MM.1S (cell line): ENCODE results near the gene RGS6.

Experiments
- DNase-seq: peaks from one replicate; pipeline ENCODE4 v3.0.0-alpha.2; 2015
- H2AFZ ChIP-seq: fragments of 300-600 bp; sonication (generic); 2 replicates; pipeline ENCODE4 v1.6.0; 2016; ENCODE audit warnings: antibody characterized with exemption, low read length
- H3F3A ChIP-seq: fragments of 300-600 bp; sonication (generic); 2 replicates; pipeline ENCODE4 v1.6.1; 2016; ENCODE audit warnings: mild to moderate bottlenecking, antibody characterized with exemption, low read length, moderate library complexity, mixed read lengths; ENCODE audit not compliant: insufficient read depth
- H3K27ac ChIP-seq: fragments of 300-600 bp; sonication (generic); 2 replicates; pipeline ENCODE4 v1.5.1; 2016; ENCODE audit warnings: mild to moderate bottlenecking, low read length
- H3K27me3 ChIP-seq: fragments of 300-600 bp; sonication (generic); replicated peaks from 2 replicates; pipeline ENCODE4 v1.6.0; 2016; ENCODE audit warnings: low read length; ENCODE audit not compliant: insufficient read depth
- H3K36me3 ChIP-seq: fragments of 300-600 bp; sonication (generic); replicated peaks from 2 replicates; pipeline ENCODE4 v1.6.1; 2016; ENCODE audit warnings: mild to moderate bottlenecking, low read length, mixed read lengths; ENCODE audit not compliant: insufficient read depth
- H3K4me1 ChIP-seq: fragments of 300-600 bp; sonication (generic); 2 replicates; pipeline ENCODE4 v1.6.1; 2016; ENCODE audit warnings: low read length, mixed read lengths
- H3K4me2 ChIP-seq: fragments of 300-600 bp; sonication (generic); 2 replicates; pipeline ENCODE4 v1.6.0; 2016; ENCODE audit warnings: low read depth, low read length
- H3K4me3 ChIP-seq: fragments of 300-600 bp; sonication (generic); 2 replicates; pipeline ENCODE4 v1.5.1; 2016; ENCODE audit warnings: low read length, mixed read lengths
- H3K79me2 ChIP-seq: fragments of 300-600 bp; sonication (generic); 2 replicates; pipeline ENCODE4 v1.6.1; 2016; ENCODE audit warnings: mixed run types, low read length, mixed read lengths
- H3K9ac ChIP-seq: fragments of 300-600 bp; sonication (generic); 2 replicates; pipeline ENCODE4 v1.6.1; 2016; ENCODE audit warnings: low read length, mixed read lengths
- H3K9me2 ChIP-seq: fragments of 300-600 bp; sonication (generic); replicated peaks from 2 replicates; pipeline ENCODE4 v1.6.1; 2016; ENCODE audit warnings: mild to moderate bottlenecking, low read length, mixed read lengths; ENCODE audit not compliant: insufficient read depth
- H3K9me3 ChIP-seq: fragments of 300-600 bp; sonication (generic); replicated peaks from 2 replicates; pipeline ENCODE4 v1.6.1; 2016; ENCODE audit warnings: mild to moderate bottlenecking, low read length, mixed read lengths; ENCODE audit not compliant: insufficient read depth
- H4K20me1 ChIP-seq: fragments of 300-600 bp; sonication (generic); 2 replicates; pipeline ENCODE4 v1.6.1; 2016; ENCODE audit warnings: mild to moderate bottlenecking, low read length, moderate library complexity, mixed read lengths; ENCODE audit not compliant: insufficient read depth
- CTCF ChIP-seq: fragments of 300-600 bp; sonication (generic); IDR thresholded peaks from 2 replicates; pipeline ENCODE4 v1.5.1; 2016; ENCODE audit warnings: antibody characterized with exemption, low read length, mixed read lengths
- EZH2 ChIP-seq: fragments of 300-600 bp; sonication (generic); optimal IDR thresholded peaks from 2 replicates; pipeline ENCODE3; 2017; ENCODE audit warnings: low read depth, mild to moderate bottlenecking, antibody characterized with exemption, low read length, mixed read lengths
- EZH2phosphoT487 ChIP-seq: fragments of 300-600 bp; sonication (generic); IDR thresholded peaks from 2 replicates; pipeline ENCODE4 v1.6.1; 2018; ENCODE audit warnings: antibody characterized with exemption, low read length

Gene RGS6

GRCh38 chr14:72605921-72606220, 673.6 kb downstream of the RGS6 start:
- H4K20me1 ChIP-seq = no peaks in the 10 kb centered on the region
- H3F3A ChIP-seq = no peaks in the 10 kb centered on the region
- H3K27me3 ChIP-seq = no peaks in the 10 kb centered on the region

GRCh38 chr14:72606879-72607278, 674.6 kb downstream of the RGS6 start:
- Histone ChIP-seq H2AFZ (no peak overlapping the region), H3F3A (no peaks in the 10 kb centered on the region), H4K20me1 (no peaks in the 10 kb centered on the region), H3K27me3 (no peaks in the 10 kb centered on the region), H3K9ac (no peak overlapping the region), H3K36me3 (no peaks in the 10 kb centered on the region), H3K9me3 (no peaks in the 10 kb centered on the region), H3K4me1 (no peaks in the 10 kb centered on the region), H3K9me2 (no peaks in the 10 kb centered on the region), H3K79me2 (no peaks in the 10 kb centered on the region), H3K27ac (no peak overlapping the region), H3K4me2 (no peak overlapping the region), H3K4me3 (no peak overlapping the region)
- no peak for DNase-seq
- TF ChIP-seq CTCF (no peak), EZH2 (no peak), EZH2phosphoT487 (no peak)

More at GRCh38 chr14:72605921-72606220, 673.6 kb downstream of the RGS6 start:
- Histone ChIP-seq H3K36me3 (no peaks in the 10 kb centered on the region), H3K9me3 (no peaks in the 10 kb centered on the region), H3K4me2 (no peak overlapping the region), H3K27ac (no peak overlapping the region), H3K4me3 (no peak overlapping the region), H3K9me2 (no peaks in the 10 kb centered on the region), H3K4me1 (no peaks in the 10 kb centered on the region), H2AFZ (no peak overlapping the region), H3K79me2 (no peaks in the 10 kb centered on the region), H3K9ac (no peak overlapping the region)
- no peak for TF ChIP-seq EZH2phosphoT487
- no peak for TF ChIP-seq CTCF
- TF ChIP-seq EZH2 = no peak
- DNase-seq = no peak

- no peak overlapping the region for H3K4me2 ChIP-seq
These were observed 675.3 kb downstream of the RGS6 start for GRCh38 chr14:72607386-72608130.

More at GRCh38 chr14:72607386-72608130, 675.3 kb downstream of the RGS6 start:
- DNase-seq = no peak
- TF ChIP-seq CTCF (no peak), EZH2 (no peak), EZH2phosphoT487 (no peak)
- Histone ChIP-seq H3K79me2 (no peaks in the 10 kb centered on the region), H3K27ac (no peak overlapping the region), H3K9me2 (no peaks in the 10 kb centered on the region), H3K9ac (no peak overlapping the region), H3K36me3 (no peaks in the 10 kb centered on the region), H3K4me3 (no peak overlapping the region), H3K9me3 (no peaks in the 10 kb centered on the region), H3K27me3 (no peaks in the 10 kb centered on the region), H2AFZ (no peak overlapping the region), H3F3A (no peaks in the 10 kb centered on the region), H3K4me1 (no peaks in the 10 kb centered on the region), H4K20me1 (no peaks in the 10 kb centered on the region)
